Activated CD4-positive, alpha-beta T cell treated with anti-CD3 and anti-CD28 coated beads for 4 hours (primary cell): ENCODE results near the gene C5orf47.
"Not testable (repeated sequence)": the region's sequence is repeated elsewhere in the genome, so short reads cannot be mapped to it uniquely, and the experiment has no call there.

Experiments used
- DNase-seq, 2 donors: peaks; one replicate each; pipeline ENCODE4 v3.0.0-alpha.2; 2020

C5orf47 gene

DNA sequence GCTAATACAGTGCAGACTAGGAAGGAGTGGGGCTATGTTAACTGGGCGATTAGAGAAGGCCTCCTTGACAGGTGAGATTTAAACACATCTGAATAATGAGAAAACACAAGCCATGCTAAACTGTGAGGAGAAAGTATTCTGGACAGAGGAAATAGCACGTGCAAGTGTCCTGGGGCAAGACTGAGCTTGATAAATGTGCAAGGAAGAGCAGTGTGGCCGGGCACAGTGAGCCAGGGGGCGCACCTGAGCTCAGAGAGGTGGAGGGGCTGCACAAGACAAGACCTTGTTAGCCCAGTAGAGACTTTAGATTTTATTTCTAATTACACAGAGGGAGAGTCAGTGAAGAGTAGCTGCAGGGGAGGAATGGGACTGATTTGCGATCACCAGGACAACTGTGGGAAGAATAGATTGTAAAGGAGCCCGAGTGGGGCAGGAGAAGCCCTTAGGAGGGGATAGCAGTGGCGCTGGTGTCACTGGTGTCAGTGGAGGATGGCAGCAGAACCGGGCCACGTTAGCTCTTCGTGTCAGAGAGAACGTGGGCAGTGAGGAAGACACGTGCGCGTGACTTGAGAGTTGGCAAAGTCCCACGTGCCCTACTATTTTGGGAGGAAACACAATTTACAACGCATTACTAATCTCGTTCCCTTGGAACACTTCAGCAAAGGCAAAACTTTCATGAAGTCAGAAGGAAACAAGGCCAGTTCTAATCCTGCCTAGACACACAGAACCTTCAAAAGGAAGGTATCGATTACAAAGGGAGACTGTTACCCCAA lies 17.9 kb upstream of the C5orf47 start:
- DNase-seq, result no peak

DNA sequence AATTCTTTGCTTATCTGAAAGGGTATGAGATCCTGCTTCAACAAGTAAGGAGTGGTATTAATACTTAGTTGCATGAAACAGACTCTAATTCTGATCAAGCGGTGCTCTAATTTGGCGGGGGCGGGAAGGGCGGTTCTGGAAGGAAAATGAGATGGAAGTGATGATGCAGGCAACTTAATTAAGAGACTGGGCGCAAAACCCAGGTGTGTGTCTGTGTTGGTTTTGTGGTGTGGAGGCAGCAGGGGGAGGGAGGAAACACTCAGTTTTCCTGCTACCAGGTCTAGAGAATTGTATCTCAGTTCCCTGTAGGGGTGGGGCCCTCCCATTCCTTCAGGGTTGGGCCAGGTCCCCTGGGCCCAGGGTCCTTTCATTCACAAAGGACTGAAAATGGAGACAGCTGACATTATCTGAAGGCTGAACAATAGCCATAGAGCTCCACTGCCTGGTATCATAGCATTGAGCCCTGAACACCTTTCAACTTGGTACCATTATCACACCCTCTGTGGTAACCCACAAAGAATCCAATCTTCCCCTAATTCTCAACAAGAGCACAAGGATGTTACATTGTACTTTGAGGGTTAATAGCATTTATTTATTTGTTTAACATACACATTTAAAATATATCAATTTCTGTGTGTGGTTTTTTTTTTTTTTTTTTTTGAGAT lies 17.2 kb upstream of the C5orf47 start:
- no peak for DNase-seq

DNA sequence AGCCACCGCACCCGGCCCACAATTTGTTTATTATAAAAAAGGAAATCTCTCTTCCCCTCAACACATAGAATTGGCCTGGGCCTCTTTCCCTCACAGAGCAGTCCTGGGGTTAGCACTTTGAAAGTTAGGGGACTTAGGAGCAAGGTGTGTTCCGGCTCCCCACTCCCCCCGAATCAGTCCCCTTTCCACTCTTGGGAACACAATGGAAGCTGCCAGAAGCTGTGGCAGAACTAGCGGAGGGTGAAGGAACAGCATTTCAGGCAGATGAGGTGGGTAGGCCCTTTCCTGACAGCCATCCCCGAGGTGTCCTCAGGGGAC lies 16.4 kb upstream of the C5orf47 start:
- DNase-seq, result no peak

DNA sequence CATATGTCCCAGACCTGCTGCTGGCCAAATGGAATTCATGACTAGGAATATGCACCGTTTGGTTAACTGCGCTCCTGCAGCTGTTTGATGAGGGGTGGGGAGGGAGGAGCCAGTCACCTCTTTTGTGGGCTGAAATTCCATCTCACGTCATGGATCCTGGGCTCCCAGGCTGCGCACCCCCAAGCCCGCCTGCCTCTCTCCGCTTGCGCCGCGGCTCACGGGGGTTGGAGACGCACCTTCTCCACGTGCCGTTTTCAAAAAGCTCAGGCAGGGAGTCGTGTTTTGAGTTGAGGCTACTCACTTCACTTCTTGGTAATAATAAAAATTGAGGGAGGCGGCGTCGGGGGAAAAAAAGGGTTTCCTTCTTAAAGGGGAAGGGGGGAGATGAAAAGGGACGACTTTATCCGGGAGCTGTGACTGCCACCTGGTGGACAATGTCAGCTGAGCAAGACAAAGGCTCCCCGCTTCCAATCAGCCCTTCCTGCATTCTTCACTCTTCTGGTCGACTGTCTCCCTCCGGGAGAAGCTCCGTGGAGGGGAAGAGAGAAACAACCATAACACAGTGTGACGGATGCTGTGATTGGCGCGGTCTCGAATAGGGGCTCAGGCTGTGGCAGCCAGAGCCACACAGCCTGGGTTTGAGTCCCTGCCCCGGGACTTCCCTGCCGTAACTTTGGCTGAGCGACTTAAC lies 15.9 kb upstream of the C5orf47 start:
- DNase-seq, result peak; percentile 68 to 79

GRCh38 chr5:173973616-173973969 lies 15.4 kb upstream of the C5orf47 start:
- no peak for DNase-seq

DNA sequence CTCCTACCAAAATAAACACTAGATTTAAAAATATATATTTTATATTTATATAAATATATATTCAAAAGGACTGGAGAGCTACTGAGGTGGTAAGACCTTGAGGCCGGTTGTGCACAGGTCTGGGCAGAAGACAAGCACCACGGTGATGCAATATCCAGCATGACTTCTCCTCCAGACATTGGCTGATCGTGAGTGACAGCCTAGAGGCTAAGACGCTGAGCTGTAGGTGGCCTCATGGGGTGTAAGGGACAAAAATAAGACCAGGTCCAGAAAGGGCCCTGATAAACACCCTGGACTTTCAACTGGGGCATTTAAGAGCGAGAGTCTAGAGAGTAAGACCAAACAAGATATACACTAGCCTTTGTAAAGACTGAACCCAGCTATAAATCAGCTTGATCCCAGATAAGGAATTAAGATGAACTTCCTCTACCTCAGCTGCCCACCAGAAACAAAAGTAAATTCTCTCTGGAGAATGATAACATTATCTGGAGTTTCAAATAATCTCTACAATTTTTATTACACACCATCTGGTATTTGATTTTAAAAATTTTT lies 14.2 kb upstream of the C5orf47 start:
- DNase-seq, result no peak

DNA sequence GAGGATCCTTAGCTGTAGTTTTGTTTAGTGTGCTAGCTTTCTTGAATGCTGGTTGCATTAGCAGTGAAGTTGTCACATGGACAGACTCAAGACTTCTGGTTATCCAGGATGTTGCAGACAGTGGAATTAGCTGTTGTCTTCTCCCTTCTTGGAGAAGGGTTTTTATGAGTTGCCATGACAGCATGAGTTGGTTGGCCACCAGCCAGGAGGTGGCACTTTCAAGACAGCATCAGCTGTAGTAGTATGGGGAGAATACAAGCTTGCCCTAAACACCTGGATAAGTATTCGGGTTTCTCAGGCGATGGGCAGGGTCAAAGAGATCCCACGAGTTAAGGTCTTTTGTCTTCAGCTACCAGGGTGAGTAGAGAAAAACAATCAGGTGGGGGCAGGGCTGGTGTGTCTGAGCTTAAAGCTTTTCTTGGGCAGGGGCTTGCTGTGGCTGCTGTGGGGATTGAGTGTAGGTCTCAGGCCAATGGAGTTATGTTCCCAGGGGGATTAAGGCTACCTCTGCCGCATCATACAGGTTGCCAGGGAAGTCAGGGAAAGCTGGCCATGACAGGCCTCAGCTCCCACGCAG lies 7.7 kb upstream of the C5orf47 start:
- DNase-seq, result no peak

GRCh38 chr5:173984218-173984617 lies 4.8 kb upstream of the C5orf47 start:
- DNase-seq, result no peak

- no peak for DNase-seq
Observed at GRCh38 chr5:173989432-173990082, 587 bp downstream of the C5orf47 start.

DNA sequence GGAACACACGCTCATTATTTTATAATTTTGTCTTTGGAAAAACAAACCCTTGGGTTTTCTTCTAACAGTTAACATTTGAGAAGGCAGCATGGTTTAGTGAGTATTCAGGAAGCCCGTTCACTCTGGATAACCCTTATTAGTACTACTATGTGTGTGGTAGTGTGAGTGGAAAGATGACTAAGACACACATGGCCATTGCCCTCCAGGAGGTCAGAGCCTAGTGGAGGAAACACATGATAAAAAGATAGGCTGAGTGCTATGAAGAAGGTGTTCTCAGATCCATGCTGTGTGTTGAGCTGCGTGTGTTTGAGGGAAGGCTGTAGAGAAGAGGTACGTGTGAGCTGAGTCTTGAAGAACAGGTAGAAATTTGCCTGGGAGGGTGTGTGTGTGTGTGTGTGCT lies 8.4 kb downstream of the C5orf47 start:
- DNase-seq, result no peak

- DNase-seq, result no peak
Observed at GRCh38 chr5:173998531-173998930, 9.6 kb downstream of the C5orf47 start.

- no peak for DNase-seq
Observed at GRCh38 chr5:174000076-174000475, 11.1 kb downstream of the C5orf47 start.

GRCh38 chr5:174003795-174004194 lies 14.8 kb downstream of the C5orf47 start:
- DNase-seq, result no peak

DNA sequence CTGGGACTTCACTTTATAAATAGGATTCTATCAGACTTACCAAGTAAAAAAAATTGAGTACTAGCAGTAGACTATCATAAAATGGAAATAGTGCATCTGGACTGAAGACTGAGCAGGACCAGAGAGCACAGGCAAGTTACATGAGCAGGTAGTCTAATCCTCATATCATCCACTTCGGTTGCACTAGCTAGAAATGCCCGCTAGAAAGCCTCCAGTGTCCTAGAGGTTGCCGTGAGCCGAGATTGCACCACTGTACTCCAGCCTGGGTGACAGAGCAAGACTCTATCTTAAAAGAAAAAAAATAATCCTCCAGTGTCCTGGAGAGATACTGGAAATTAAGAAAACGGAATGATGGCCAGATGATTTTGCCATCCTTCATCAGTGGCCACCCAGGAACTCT lies 20.0 kb downstream of the C5orf47 start:
- no peak for DNase-seq

DNA sequence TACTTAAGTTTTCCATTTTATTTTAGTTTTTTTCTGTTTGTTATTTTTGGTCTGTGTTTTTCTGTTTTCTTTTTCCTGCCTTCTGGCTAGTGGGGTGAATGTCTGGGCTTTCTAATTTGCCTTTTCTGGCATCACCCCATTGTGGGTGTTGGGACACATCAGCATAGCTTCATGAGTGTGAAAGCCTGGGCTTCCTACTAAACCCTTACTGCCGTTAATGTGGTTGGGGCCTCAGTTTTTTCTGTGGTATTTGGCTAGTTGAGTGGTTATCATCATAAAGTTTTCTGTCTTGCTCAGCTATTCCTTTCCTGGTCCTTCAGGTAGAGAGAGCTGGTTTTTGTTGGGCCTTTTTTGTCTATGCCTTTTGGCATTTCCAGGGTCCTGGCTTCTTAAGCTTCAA lies 21.4 kb downstream of the C5orf47 start:
- no peak for DNase-seq

DNA sequence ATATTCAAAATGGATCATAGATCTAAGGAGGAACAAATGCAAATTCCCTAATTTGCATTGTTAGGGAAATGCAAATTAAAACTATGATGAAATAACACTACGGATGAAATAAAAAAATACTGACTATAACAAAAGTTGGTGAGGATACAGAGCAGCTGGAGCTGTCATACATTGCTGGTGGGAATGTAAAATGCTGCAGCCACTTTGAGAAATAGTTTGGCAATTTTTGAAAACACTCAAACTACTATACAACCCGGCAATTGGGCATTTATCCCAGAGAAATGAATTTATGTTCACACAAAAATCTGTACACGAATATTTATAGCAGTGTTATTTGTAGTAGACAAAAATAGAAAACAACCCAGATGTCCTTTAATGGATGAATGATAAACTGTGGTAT lies 22.5 kb downstream of the C5orf47 start:
- no peak for DNase-seq

GRCh38 chr5:174020069-174020927 lies 31.3 kb downstream of the C5orf47 start:
- not testable (repeated sequence) for DNase-seq

DNA sequence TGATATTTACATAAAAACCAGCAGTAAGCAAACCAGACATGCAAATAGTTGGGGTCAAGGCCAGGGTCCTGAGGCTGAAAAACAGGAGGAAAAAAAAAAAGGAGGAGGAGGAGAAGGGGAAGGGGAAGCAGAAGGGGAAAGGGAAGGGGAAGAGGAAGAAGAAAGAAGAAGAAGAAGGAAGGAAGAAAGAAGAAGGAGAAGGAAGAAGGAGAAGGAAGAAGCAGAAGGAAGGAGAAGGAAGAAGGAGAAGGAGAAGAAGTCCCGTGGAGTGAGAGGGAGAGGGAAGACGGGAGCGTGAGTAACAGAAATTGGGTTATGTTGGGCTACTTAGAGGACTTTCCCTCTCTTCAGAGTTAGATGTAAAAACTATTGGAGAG lies 31.9 kb downstream of the C5orf47 start:
- no peak for DNase-seq

GRCh38 chr5:174022384-174023095 lies 33.6 kb downstream of the C5orf47 start:
- no peak for DNase-seq

DNA sequence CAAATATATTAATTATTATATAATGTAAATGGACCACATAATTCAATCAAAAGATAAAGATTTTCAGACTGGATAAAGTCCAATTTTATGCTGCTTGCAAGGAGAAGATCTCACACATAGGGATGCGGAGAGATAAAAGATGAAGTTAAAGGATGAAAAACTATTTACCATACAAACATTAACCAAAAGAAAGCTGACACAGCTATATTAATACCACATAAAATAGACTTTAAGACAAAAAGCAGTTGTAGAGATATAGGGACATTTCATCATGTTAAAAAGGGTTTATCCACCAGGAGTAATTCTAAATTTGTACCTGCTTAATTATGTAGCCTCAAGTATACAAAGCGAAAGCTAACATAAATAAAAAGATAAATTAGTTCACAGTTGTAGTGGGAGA lies 41.3 kb downstream of the C5orf47 start:
- no peak for DNase-seq

- DNase-seq, result no peak
Observed at GRCh38 chr5:174044466-174045254, 55.7 kb downstream of the C5orf47 start.
